ENCODE data around the gene BTBD16. TPM values are rescaled to one million over a fixed set of nuclear protein-coding genes. Genes with fewer than 3 reads are reported as not detected.
A peak's percentile ranks its signal among the peaks of the same experiment; 100 is the strongest.

BTBD16 gene
- total RNA-seq, 6 donors from 2014 or later, result 0.20 to 1.8 (median 0.91) TPM; not detected in 3

DNA sequence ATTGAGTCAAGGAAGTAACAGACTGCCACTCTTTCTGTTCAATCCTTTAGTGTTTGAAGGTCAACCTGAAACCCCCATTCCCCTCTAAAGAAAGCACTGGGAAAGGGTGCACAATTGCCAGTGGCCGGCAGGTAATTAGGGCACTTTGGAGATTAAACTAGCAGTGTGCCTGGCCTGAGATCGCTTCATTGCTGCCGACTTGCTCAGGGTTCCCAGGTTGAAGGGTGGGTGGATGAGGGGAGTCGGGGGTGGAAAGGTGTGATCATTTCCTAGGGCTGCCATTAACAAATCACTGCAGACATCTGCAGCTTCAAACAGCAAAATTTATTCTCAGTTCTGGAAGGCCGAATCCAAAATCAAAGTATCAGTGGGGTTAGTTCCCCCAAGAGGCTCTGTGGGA is 16.3 kb upstream of the BTBD16 start:
- WGBS, 2 donors, result 82 to 93% methylated on average over 5 of the region's 5 CpGs

DNA sequence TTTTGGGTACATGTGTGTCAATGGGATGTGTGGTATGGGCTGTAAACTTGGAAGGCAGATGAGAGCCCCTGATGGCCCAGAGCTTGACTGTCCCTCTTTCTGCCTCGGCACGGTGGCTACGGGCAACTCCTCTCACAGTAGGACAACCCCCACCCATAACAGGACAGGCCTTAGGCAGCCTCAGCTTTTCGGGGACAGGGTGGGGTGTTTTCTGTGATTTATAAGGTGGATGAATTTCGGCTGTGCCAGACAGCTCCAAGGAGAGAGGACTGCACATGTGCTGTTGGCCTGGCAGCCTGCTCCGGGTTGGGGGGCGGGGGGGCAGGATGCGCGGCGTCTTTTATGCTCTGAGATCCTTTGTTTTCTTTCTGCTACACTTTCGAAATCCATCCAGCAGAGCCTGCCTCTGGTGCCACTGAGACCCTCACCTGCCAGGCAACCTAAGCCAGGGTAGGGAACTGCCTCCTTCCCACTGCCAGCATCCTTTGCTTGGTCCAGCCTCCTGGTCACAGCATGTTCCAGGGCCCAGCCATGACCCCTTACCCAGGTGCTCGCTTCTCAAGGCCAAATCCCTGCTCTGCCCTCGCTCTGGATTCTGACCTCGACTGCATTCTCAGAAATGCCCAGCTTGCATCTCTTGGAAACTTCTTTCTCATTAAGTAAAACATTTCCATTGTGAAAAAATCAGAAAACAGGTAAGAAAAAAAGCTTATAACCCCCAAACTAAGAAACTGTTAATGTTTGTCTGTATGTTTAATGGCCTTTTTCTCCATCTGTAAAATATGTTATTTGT is 15.4 kb upstream of the BTBD16 start:
- Histone ChIP-seq H3K27me3 (no peaks in the 10 kb centered on the region), H3K36me3 (peaks cover 0 to 51% (median 37%) of the 10 kb centered on the region in 4 donors), H3K4me1 (no peaks in the 10 kb centered on the region), H3K27ac (no peak overlapping the region), H3K9me3 (no peaks in the 10 kb centered on the region), H3K4me3 (no peak overlapping the region)
- WGBS, 2 donors, result 90 to 91% methylated on average over 14 of the region's 14 CpGs
- ATAC-seq (ENCODE audit: low FRiP score in 2 of 2) (no peak), DNase-seq (no peak)
- TF ChIP-seq, protein P1, sequence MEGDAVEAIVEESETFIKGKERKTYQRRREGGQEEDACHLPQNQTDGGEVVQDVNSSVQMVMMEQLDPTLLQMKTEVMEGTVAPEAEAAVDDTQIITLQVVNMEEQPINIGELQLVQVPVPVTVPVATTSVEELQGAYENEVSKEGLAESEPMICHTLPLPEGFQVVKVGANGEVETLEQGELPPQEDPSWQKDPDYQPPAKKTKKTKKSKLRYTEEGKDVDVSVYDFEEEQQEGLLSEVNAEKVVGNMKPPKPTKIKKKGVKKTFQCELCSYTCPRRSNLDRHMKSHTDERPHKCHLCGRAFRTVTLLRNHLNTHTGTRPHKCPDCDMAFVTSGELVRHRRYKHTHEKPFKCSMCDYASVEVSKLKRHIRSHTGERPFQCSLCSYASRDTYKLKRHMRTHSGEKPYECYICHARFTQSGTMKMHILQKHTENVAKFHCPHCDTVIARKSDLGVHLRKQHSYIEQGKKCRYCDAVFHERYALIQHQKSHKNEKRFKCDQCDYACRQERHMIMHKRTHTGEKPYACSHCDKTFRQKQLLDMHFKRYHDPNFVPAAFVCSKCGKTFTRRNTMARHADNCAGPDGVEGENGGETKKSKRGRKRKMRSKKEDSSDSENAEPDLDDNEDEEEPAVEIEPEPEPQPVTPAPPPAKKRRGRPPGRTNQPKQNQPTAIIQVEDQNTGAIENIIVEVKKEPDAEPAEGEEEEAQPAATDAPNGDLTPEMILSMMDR (IDR thresholded peaks at IDR 0.05), result no peak
- TF ChIP-seq EP300 (IDR thresholded peaks at IDR 0.05) (no peak), POLR2A (IDR thresholded peaks at IDR 0.05) (no peak), POLR2AphosphoS5 (IDR thresholded peaks at IDR 0.05) (no peak)

More for the DNA sequence above, 16.3 kb upstream of the BTBD16 start:
- no peak for ATAC-seq (ENCODE audit: low FRiP score in 2 of 2)
- no peak for DNase-seq
- Histone ChIP-seq H3K36me3 (peaks cover under 1 to 60% (median 41%) of the 10 kb centered on the region in 4 donors), H3K4me1 (no peaks in the 10 kb centered on the region), H3K9me3 (no peaks in the 10 kb centered on the region), H3K27ac (no peak overlapping the region), H3K4me3 (no peak overlapping the region), H3K27me3 (no peaks in the 10 kb centered on the region)
- TF ChIP-seq EP300 (IDR thresholded peaks at IDR 0.05) (no peak), POLR2AphosphoS5 (IDR thresholded peaks at IDR 0.05) (no peak), POLR2A (IDR thresholded peaks at IDR 0.05) (no peak)
- TF ChIP-seq, protein P1 (IDR thresholded peaks at IDR 0.05), result no peak

DNA sequence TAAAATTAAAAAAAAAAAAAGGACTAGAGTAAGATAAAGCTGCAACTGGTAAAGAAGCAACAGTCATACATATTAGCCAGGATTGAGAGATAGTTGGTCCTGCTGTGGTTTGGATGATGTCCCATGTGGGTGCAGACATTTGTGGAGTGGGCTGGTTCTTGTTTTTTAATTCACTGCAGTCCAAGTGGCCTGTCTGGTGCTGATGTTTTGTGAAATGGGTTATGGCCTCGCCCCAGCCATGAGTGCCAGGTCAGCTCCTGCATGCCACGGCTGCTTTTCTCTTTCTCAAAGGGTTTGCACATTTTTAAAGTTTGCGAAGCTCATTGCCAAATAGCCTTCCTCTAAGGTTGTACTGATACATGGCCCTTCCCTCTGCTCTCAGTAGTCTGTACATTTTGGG is 14.1 kb upstream of the BTBD16 start:
- no peak for TF ChIP-seq POLR2AphosphoS5 (IDR thresholded peaks at IDR 0.05)
- TF ChIP-seq POLR2A (IDR thresholded peaks at IDR 0.05), result no peak
- TF ChIP-seq EP300 (IDR thresholded peaks at IDR 0.05), result no peak
- TF ChIP-seq, protein P1 (IDR thresholded peaks at IDR 0.05), result no peak
- no peaks in the 10 kb centered on the region for H3K4me1 ChIP-seq
- H3K27ac ChIP-seq, result no peak overlapping the region
- ATAC-seq (ENCODE audit: low FRiP score in 2 of 2) (no peak), DNase-seq (peak in 1 of 2 donors; percentile 18)
- no peaks in the 10 kb centered on the region for H3K27me3 ChIP-seq
- H3K36me3 ChIP-seq, result peaks cover 0 to 43% (median 32%) of the 10 kb centered on the region in 4 donors
- H3K9me3 ChIP-seq, result no peaks in the 10 kb centered on the region
- H3K4me3 ChIP-seq, result no peak overlapping the region
- 70 to 74% methylated on average over 3 of the region's 3 CpGs for WGBS, 2 donors

DNA sequence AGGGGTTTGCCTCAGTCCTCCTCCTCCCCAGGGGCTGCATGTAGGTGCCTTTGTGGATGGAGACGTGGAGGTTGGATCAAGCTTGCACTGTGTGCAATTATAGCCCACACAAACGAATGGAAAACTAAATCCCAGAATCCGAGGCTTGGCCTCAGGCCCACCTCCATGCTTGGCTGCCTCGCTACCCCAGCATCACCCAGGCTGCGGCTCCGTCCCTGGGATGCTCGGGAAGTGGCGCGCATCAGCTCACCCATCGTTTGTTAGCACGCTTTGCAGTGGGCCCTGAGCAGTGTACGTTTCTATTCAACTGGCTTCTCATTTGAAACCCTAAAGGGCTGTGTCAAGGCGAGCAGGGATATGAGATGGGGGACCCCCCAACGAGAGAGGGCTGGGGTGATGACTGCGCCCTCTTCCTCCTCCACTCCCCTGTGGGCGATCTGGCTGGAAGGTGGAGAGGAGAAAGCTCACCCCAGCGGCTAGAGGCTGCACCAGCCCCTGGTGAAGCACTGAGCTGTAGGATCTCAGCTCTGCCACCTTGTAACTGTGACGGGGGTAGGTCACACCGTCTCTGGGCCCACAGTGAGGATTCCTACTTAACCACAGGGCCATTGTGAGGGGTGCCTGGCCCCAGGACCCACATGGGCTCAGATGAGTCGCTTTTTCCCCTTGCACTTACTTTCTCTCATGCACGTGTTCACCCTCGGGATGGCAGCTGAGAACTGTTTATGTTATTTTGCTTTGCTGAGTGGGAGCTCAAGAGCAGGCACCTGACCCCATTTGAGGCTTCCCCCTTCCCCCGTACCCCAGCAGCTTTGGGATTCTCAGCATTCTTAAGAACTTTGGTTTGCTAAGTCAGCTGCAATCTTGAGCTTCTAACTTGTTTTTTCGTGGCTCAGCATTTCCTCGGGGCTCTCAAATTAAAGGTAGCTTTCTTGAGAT is 12.7 kb upstream of the BTBD16 start:
- Histone ChIP-seq H3K36me3 (peaks cover 0 to 34% (median 25%) of the 10 kb centered on the region in 4 donors), H3K27ac (peak overlapping the region in 1 of 4 donors; percentile 17), H3K27me3 (no peaks in the 10 kb centered on the region), H3K4me1 (no peaks in the 10 kb centered on the region), H3K9me3 (no peaks in the 10 kb centered on the region), H3K4me3 (no peak overlapping the region)
- ATAC-seq (ENCODE audit: low FRiP score in 2 of 2) (peak; percentile 30 to 58), DNase-seq (peak in 1 of 2 donors; percentile 18)
- TF ChIP-seq POLR2AphosphoS5 (IDR thresholded peaks at IDR 0.05), result no peak
- TF ChIP-seq, protein P1 (IDR thresholded peaks at IDR 0.05), result no peak
- no peak for TF ChIP-seq EP300 (IDR thresholded peaks at IDR 0.05)
- no peak for TF ChIP-seq POLR2A (IDR thresholded peaks at IDR 0.05)
- WGBS, 2 donors, result 70% methylated on average over 20 to 25 of the region's 25 CpGs
